Endothelial cell (in vitro differentiated cells): Measurements from ENCODE around the gene RAB6B. TPM values are rescaled to one million over a fixed set of nuclear protein-coding genes. Genes with fewer than 3 reads are reported as not detected.

Experiments
- DNase-seq: peaks from one replicate; pipeline ENCODE4 v3.0.0; 2021; ENCODE audit warnings: low spot score
- H3K27ac Mint-ChIP-seq: one replicate; pipeline ENCODE4 v1.8.0; 2021; ENCODE audit warnings: mixed read lengths, inconsistent platforms; ENCODE audit not compliant: unreplicated experiment
- H3K27me3 Mint-ChIP-seq: one replicate; pipeline ENCODE4 v1.8.0; 2021; ENCODE audit warnings: mild to moderate bottlenecking, moderate library complexity, mixed read lengths, inconsistent platforms; ENCODE audit not compliant: unreplicated experiment
- H3K36me3 Mint-ChIP-seq: one replicate; pipeline ENCODE4 v1.8.0; 2021; ENCODE audit warnings: mild to moderate bottlenecking, low read depth, mixed read lengths, inconsistent platforms; ENCODE audit not compliant: unreplicated experiment
- H3K4me1 Mint-ChIP-seq: one replicate; pipeline ENCODE4 v1.8.0; 2021; ENCODE audit warnings: mild to moderate bottlenecking, mixed read lengths, inconsistent platforms; ENCODE audit not compliant: unreplicated experiment
- H3K4me3 Mint-ChIP-seq: one replicate; pipeline ENCODE4 v1.8.0; 2021; ENCODE audit warnings: mild to moderate bottlenecking, mixed read lengths, inconsistent platforms; ENCODE audit not compliant: unreplicated experiment
- H3K9me3 Mint-ChIP-seq: one replicate; pipeline ENCODE4 v1.8.0; 2021; ENCODE audit warnings: mixed read lengths, inconsistent platforms; ENCODE audit not compliant: unreplicated experiment
- CTCF ChIP-seq: fragments of 200-600 bp; sonication (generic); IDR thresholded peaks from one replicate; pipeline ENCODE4 v1.5.0; 2021; ENCODE audit warnings: antibody characterized with exemption; ENCODE audit not compliant: unreplicated experiment
- total RNA-seq: library from RNA; stranded (reverse); fragmentation: NEBNext Ultra II Directional; extraction: Animal tissue kit (Norgen Biotek cat#: 25700); gene quantifications from one replicate; pipeline ENCODE4 v1.2.1, GENCODE V29; 2021; ENCODE audit not compliant: unreplicated experiment

Gene RAB6B
- total RNA-seq, 1 donor from 2014 or later = 3.9 TPM

- TF ChIP-seq CTCF = no peak
- no peak for DNase-seq
- no peak overlapping the region for H3K4me3 Mint-ChIP-seq
- no peaks in the 10 kb centered on the region for H3K36me3 Mint-ChIP-seq
- H3K4me1 Mint-ChIP-seq = peaks cover 7% of the 10 kb centered on the region
- peaks cover 5% of the 10 kb centered on the region for H3K27me3 Mint-ChIP-seq
- H3K9me3 Mint-ChIP-seq = no peaks in the 10 kb centered on the region
- no peak overlapping the region for H3K27ac Mint-ChIP-seq
Observed at GRCh38 chr3:133943031-133943535, 47.4 kb upstream of the RAB6B start.

DNA sequence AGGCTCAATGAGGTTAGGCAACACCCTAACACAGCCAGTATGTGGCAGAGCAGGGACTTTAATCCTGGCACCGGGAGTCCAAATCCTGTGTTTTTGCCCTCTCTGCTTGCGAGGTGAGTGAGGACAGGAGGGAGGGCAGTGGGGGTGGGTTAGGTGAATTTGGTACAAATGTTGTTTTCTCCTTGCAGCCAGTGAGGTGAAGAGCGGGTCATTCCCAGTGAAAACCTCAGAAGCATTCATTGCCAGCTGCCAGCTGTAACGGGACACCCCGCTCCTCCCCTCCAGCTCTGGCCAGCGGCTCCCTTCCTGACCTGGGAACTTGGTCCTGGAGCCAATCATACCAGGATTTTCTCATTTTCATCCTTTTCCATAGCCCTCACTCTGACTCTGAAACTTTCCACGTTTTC is 45.7 kb upstream of the RAB6B start:
- no peak overlapping the region for H3K27ac Mint-ChIP-seq
- H3K4me3 Mint-ChIP-seq = no peak overlapping the region
- H3K36me3 Mint-ChIP-seq = no peaks in the 10 kb centered on the region
- peaks cover 5% of the 10 kb centered on the region for H3K27me3 Mint-ChIP-seq
- peaks cover 8% of the 10 kb centered on the region for H3K4me1 Mint-ChIP-seq
- no peak for DNase-seq
- no peak for TF ChIP-seq CTCF
- no peaks in the 10 kb centered on the region for H3K9me3 Mint-ChIP-seq

DNA sequence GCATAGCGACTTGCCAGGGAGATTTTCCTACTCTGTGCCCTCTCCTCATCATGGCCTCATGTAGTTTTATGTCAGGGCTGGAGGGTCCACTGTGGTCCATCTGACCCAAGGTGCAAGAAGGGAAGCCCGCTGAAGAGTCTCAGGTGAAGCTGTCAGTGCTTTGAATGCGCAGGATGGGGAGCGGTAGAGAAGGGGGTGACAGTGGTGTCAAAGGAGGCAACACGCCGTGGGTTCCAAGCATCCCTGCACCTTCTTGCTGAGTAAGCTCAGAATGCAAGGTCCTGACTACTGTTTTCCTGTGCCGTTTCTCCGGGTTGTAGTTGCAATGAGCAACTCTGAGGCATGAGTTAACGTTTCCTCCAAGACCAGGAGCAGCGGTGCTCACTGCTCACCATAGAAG is 44.9 kb upstream of the RAB6B start:
- Mint-ChIP-seq H3K4me3 (no peak overlapping the region), H3K9me3 (no peaks in the 10 kb centered on the region), H3K27ac (no peak overlapping the region), H3K4me1 (peaks cover 6% of the 10 kb centered on the region), H3K36me3 (no peaks in the 10 kb centered on the region), H3K27me3 (peaks cover 5% of the 10 kb centered on the region)
- no peak for TF ChIP-seq CTCF
- no peak for DNase-seq

DNA sequence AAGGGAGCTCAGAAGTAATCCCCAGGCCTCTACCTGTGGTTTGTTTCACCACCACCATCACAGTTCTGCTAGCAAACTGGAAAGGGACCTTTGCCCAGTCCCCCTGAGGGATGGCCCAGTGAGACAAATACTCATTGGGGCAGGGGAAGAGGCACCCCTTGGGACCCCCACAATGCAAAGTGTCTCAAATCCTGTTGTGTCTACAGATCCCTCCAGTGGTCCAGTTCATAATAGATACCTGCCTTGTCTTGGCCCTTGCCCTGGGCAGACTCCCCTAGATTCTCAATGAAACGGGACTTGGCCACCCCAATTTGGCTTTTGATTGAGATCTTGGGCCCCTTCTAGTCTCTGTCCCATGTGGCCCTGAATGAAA is 43.8 kb upstream of the RAB6B start:
- no peak for TF ChIP-seq CTCF
- Mint-ChIP-seq H3K36me3 (no peaks in the 10 kb centered on the region), H3K27ac (no peak overlapping the region), H3K4me3 (no peak overlapping the region), H3K9me3 (no peaks in the 10 kb centered on the region), H3K4me1 (peaks cover 3% of the 10 kb centered on the region), H3K27me3 (no peaks in the 10 kb centered on the region)
- no peak for DNase-seq

GRCh38 chr3:133938770-133939462 is 43.2 kb upstream of the RAB6B start:
- TF ChIP-seq CTCF = no peak
- DNase-seq = no peak
- no peaks in the 10 kb centered on the region for H3K36me3 Mint-ChIP-seq
- H3K4me1 Mint-ChIP-seq = peaks cover 3% of the 10 kb centered on the region
- no peak overlapping the region for H3K27ac Mint-ChIP-seq
- no peaks in the 10 kb centered on the region for H3K27me3 Mint-ChIP-seq
- no peak overlapping the region for H3K4me3 Mint-ChIP-seq
- H3K9me3 Mint-ChIP-seq = no peaks in the 10 kb centered on the region
